DND-41 (cell line): ENCODE results near the gene IGF2BP2.

Experiments
- ATAC-seq: fragments of 200-7000 bp; cut with Tn5 transposase; 3 replicates; pipeline ENCODE4 v1.9.1; 2021; ENCODE audit warnings: low read depth; ENCODE audit not compliant: insufficient read depth
- DNase-seq: peaks from one replicate; pipeline ENCODE4 v3.0.0-alpha.2; 2020
- H2AFZ ChIP-seq: 2 replicates; pipeline ENCODE4 v1.6.0; 2012; ENCODE audit warnings: low read depth, low read length
- H3K27ac ChIP-seq: 2 replicates; pipeline ENCODE4 v1.5.1; 2012; ENCODE audit warnings: low read length, inconsistent platforms
- H3K27me3 ChIP-seq: fragments of 200-600 bp; sonication (generic); 2 replicates; pipeline ENCODE4 v1.6.0; 2012; ENCODE audit warnings: low read length, mild to moderate bottlenecking, inconsistent platforms; ENCODE audit not compliant: insufficient read depth, poor library complexity
- H3K36me3 ChIP-seq: 2 replicates; pipeline ENCODE4 v1.5.1; 2012; ENCODE audit warnings: low read length, inconsistent platforms; ENCODE audit not compliant: insufficient read depth
- H3K4me1 ChIP-seq: 2 replicates; pipeline ENCODE4 v1.5.1; 2012; ENCODE audit warnings: mild to moderate bottlenecking, low read length; ENCODE audit not compliant: insufficient read depth
- H3K4me2 ChIP-seq: 2 replicates; pipeline ENCODE4 v1.6.0; 2012; ENCODE audit warnings: mild to moderate bottlenecking, moderate library complexity, low read length, inconsistent platforms; ENCODE audit not compliant: insufficient read depth
- H3K4me3 ChIP-seq, 2 experiments: fragments of 200-600 bp in 1 of 2; shearing (Covaris generic) in 1 of 2; 2 replicates each; pipeline ENCODE4 v1.5.1; 2012 to 2016; ENCODE audit warnings: inconsistent platforms in 2 of 2, low read length in 2 of 2, mild to moderate bottlenecking in 2 of 2, low read depth in 1 of 2, moderate library complexity in 1 of 2
- H3K79me2 ChIP-seq: 2 replicates; pipeline ENCODE4 v1.6.0; 2012; ENCODE audit warnings: low read length, inconsistent platforms; ENCODE audit not compliant: insufficient read depth
- H3K9ac ChIP-seq: 2 replicates; pipeline ENCODE4 v1.6.0; 2012; ENCODE audit warnings: low read depth, mild to moderate bottlenecking, inconsistent platforms, low read length, moderate library complexity
- H3K9me3 ChIP-seq: 2 replicates; pipeline ENCODE4 v1.5.1; 2012; ENCODE audit warnings: low read length, moderate library complexity, mild to moderate bottlenecking, inconsistent platforms; ENCODE audit not compliant: insufficient read depth, severe bottlenecking
- H4K20me1 ChIP-seq: 2 replicates; pipeline ENCODE4 v1.6.0; 2012; ENCODE audit warnings: low read length; ENCODE audit not compliant: insufficient read depth
- EZH2 ChIP-seq: IDR thresholded peaks from 3 replicates; pipeline ENCODE4 v1.6.1; 2012; ENCODE audit warnings: borderline replicate concordance, low read depth, mild to moderate bottlenecking, moderate library complexity, low read length, inconsistent platforms; ENCODE audit not compliant: severe bottlenecking
- TF ChIP-seq, protein P1 (sequence below): IDR thresholded peaks from 2 replicates; pipeline ENCODE4 v1.5.1; 2012; ENCODE audit warnings: borderline replicate concordance, low read length, moderate library complexity, mild to moderate bottlenecking; ENCODE audit not compliant: poor library complexity, severe bottlenecking; ENCODE audit errors: extremely low read depth

The IGF2BP2 gene

GRCh38 chr3:185837414-185837813 lies 12.6 kb upstream of the IGF2BP2 start:
- Histone ChIP-seq H2AFZ (no peak overlapping the region), H3K9me3 (no peaks in the 10 kb centered on the region), H3K9ac (no peak overlapping the region), H3K79me2 (no peaks in the 10 kb centered on the region), H3K27ac (no peak overlapping the region), H3K4me1 (no peaks in the 10 kb centered on the region), H3K27me3 (no peaks in the 10 kb centered on the region), H3K36me3 (no peaks in the 10 kb centered on the region), H4K20me1 (no peaks in the 10 kb centered on the region), H3K4me2 (no peak overlapping the region), H3K4me3 (no peak overlapping the region)
- ATAC-seq (no peak), DNase-seq (no peak)
- TF ChIP-seq EZH2, result no peak
- TF ChIP-seq, protein P1, sequence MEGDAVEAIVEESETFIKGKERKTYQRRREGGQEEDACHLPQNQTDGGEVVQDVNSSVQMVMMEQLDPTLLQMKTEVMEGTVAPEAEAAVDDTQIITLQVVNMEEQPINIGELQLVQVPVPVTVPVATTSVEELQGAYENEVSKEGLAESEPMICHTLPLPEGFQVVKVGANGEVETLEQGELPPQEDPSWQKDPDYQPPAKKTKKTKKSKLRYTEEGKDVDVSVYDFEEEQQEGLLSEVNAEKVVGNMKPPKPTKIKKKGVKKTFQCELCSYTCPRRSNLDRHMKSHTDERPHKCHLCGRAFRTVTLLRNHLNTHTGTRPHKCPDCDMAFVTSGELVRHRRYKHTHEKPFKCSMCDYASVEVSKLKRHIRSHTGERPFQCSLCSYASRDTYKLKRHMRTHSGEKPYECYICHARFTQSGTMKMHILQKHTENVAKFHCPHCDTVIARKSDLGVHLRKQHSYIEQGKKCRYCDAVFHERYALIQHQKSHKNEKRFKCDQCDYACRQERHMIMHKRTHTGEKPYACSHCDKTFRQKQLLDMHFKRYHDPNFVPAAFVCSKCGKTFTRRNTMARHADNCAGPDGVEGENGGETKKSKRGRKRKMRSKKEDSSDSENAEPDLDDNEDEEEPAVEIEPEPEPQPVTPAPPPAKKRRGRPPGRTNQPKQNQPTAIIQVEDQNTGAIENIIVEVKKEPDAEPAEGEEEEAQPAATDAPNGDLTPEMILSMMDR, result no peak

- TF ChIP-seq EZH2, result no peak
- TF ChIP-seq, protein P1, result no peak
- Histone ChIP-seq H3K36me3 (no peaks in the 10 kb centered on the region), H3K9ac (no peak overlapping the region), H3K79me2 (no peaks in the 10 kb centered on the region), H4K20me1 (no peaks in the 10 kb centered on the region), H3K9me3 (no peaks in the 10 kb centered on the region), H3K27me3 (no peaks in the 10 kb centered on the region), H3K4me2 (no peak overlapping the region), H3K27ac (no peak overlapping the region), H2AFZ (no peak overlapping the region), H3K4me1 (no peaks in the 10 kb centered on the region), H3K4me3 (no peak overlapping the region)
- DNase-seq (no peak), ATAC-seq (no peak)
These were observed 7.1 kb upstream of the IGF2BP2 start for GRCh38 chr3:185831990-185832389.

DNA sequence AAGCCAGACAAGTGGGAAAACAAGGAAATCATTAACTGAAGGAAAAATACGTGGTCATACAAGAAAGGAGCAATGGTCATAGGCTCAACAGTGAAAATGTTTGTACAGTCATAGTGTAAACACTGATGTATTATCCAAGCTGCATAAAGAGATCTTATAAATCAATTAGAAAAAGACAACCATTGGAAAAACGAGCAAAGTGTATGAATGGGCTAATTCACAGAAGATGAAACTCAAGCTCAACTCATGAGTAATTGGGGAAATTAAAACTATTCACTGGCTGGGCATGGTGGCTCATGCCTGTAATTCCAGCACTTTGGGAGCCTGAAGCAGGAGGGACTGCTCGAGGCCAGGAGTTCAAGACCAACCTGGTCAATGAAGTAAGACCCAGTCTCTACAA lies 6.4 kb upstream of the IGF2BP2 start:
- no peaks in the 10 kb centered on the region for H3K9me3 ChIP-seq
- DNase-seq (no peak), ATAC-seq (no peak)
- no peaks in the 10 kb centered on the region for H4K20me1 ChIP-seq
- no peak overlapping the region for H3K27ac ChIP-seq
- peaks cover 6% of the 10 kb centered on the region for H3K27me3 ChIP-seq
- H2AFZ ChIP-seq, result no peak overlapping the region
- H3K4me3 ChIP-seq, result no peak overlapping the region
- H3K4me2 ChIP-seq, result no peak overlapping the region
- no peaks in the 10 kb centered on the region for H3K79me2 ChIP-seq
- H3K9ac ChIP-seq, result no peak overlapping the region
- TF ChIP-seq EZH2, result no peak
- TF ChIP-seq, protein P1, result no peak
- no peaks in the 10 kb centered on the region for H3K36me3 ChIP-seq
- H3K4me1 ChIP-seq, result no peaks in the 10 kb centered on the region

GRCh38 chr3:185830018-185830797 lies 5.4 kb upstream of the IGF2BP2 start:
- H3K9ac ChIP-seq, result no peak overlapping the region
- no peak overlapping the region for H3K4me2 ChIP-seq
- no peaks in the 10 kb centered on the region for H3K9me3 ChIP-seq
- no peak overlapping the region for H3K4me3 ChIP-seq
- no peaks in the 10 kb centered on the region for H3K36me3 ChIP-seq
- H3K27me3 ChIP-seq, result peaks cover 11% of the 10 kb centered on the region
- TF ChIP-seq EZH2, result no peak
- TF ChIP-seq, protein P1, result no peak
- no peak for ATAC-seq
- no peaks in the 10 kb centered on the region for H3K79me2 ChIP-seq
- no peaks in the 10 kb centered on the region for H3K4me1 ChIP-seq
- no peak overlapping the region for H3K27ac ChIP-seq
- no peak overlapping the region for H2AFZ ChIP-seq
- no peak for DNase-seq
- no peaks in the 10 kb centered on the region for H4K20me1 ChIP-seq
